B cell (primary cell): ENCODE measurements around the gene NR6A1. TPM values are rescaled to one million over a fixed set of nuclear protein-coding genes. Genes with fewer than 3 reads are reported as not detected.

ENCODE experiments used
- ATAC-seq: fragments of 200-7000 bp; cut with Tn5 transposase; one replicate; pipeline ENCODE4 v1.10.0; 2021; ENCODE audit warnings: low read depth, mild to moderate bottlenecking, moderate number of reproducible peaks, moderate library complexity
- CTCF ChIA-PET: fragments of 350-600 bp; sonication (Branson Sonifier 250); formaldehyde crosslinking; loops from one replicate; lab custom pipeline; 2021; ENCODE audit warnings: antibody characterized with exemption, inconsistent platforms; lab: Charles Lee
- POLR2A ChIA-PET: fragments of 350-600 bp; sonication (Branson Sonifier 250); formaldehyde crosslinking; loops from one replicate; lab custom pipeline; 2021; ENCODE audit warnings: antibody characterized with exemption; lab: Charles Lee
- DNase-seq: peaks from one replicate; pipeline ENCODE4 v3.0.0; 2013
- H2AFZ ChIP-seq: 2 replicates; pipeline ENCODE4 v1.6.1; 2012; ENCODE audit warnings: mild to moderate bottlenecking, low read depth, low read length; ENCODE audit not compliant: insufficient read depth, poor library complexity, severe bottlenecking
- H3K27ac ChIP-seq, 2 donors: 1 replicate in 1 of 2; 2 replicates in 1 of 2; pipeline ENCODE4 v1.5.1; 2012 to 2013; ENCODE audit warnings: low read length in 2 of 2, mild to moderate bottlenecking in 2 of 2, moderate library complexity in 1 of 2
- H3K27me3 ChIP-seq, 4 experiments: fragments of 200-600 bp in 1 of 4; sonication (generic) in 1 of 4; replicated peaks in 1 of 4; 1 replicate in 2 of 4; 2 replicates in 2 of 4; pipeline versions ENCODE4 v1.6.1 to v1.7.0; 2013 to 2016; ENCODE audit warnings: low read length in 3 of 4, mild to moderate bottlenecking in 2 of 4, mixed read lengths in 1 of 4, moderate library complexity in 1 of 4; ENCODE audit not compliant: insufficient read depth in 4 of 4, control insufficient read depth in 3 of 4; ENCODE audit errors: control extremely low read depth in 1 of 4
- H3K36me3 ChIP-seq, 2 experiments: replicated peaks in 1 of 2; 1 replicate in 1 of 2; 2 replicates in 1 of 2; pipeline versions ENCODE4 v1.6.1 to v1.7.1; 2013; ENCODE audit warnings: low read length in 1 of 2; ENCODE audit not compliant: insufficient read depth in 2 of 2, control insufficient read depth in 1 of 2; ENCODE audit errors: control extremely low read depth in 1 of 2, extremely low read depth in 1 of 2
- H3K4me1 ChIP-seq, 2 donors: fragments of 200-600 bp in 1 of 2; sonication (generic) in 1 of 2; 1 replicate in 1 of 2; 2 replicates in 1 of 2; pipeline versions ENCODE4 v1.5.1 to v1.6.1; 2013 to 2017; ENCODE audit warnings: low read length in 2 of 2; ENCODE audit not compliant: control insufficient read depth in 2 of 2, insufficient read depth in 2 of 2
- H3K4me2 ChIP-seq: replicated peaks from 2 replicates; pipeline ENCODE3; 2012; ENCODE audit warnings: mild to moderate bottlenecking, low read depth, low read length; ENCODE audit not compliant: poor library complexity, severe bottlenecking
- H3K4me3 ChIP-seq, 5 experiments: fragments of 200-600 bp in 1 of 5; sonication (generic) in 1 of 5; 1 replicate in 3 of 5; 2 replicates in 2 of 5; pipeline versions ENCODE4 v1.5.1 to v1.7.0; 2011 to 2016; ENCODE audit warnings: low read length in 4 of 5, mild to moderate bottlenecking in 4 of 5, low read depth in 2 of 5, control low read depth in 1 of 5, moderate library complexity in 1 of 5; ENCODE audit not compliant: insufficient read depth in 1 of 5; ENCODE audit errors: control extremely low read depth in 1 of 5, extremely low read depth in 1 of 5
- H3K79me2 ChIP-seq: fragments of 200-600 bp; sonication (generic); one replicate; pipeline ENCODE4 v1.6.0; 2016; ENCODE audit warnings: low read length; ENCODE audit not compliant: control insufficient read depth, insufficient read depth
- H3K9ac ChIP-seq: fragments of 200-600 bp; sonication (generic); 2 replicates; pipeline ENCODE4 v1.6.1; 2017; ENCODE audit warnings: mild to moderate bottlenecking, low read length, moderate library complexity
- H3K9me3 ChIP-seq, 3 donors: one replicate each; pipeline versions ENCODE4 v1.6.1 to v1.7.1; 2013; ENCODE audit warnings: low read length in 2 of 3; ENCODE audit not compliant: control insufficient read depth in 2 of 3, insufficient read depth in 1 of 3; ENCODE audit errors: control extremely low read depth in 1 of 3
- H4K20me1 ChIP-seq: 2 replicates; pipeline ENCODE4 v1.6.0; 2012; ENCODE audit warnings: mild to moderate bottlenecking, low read length; ENCODE audit not compliant: insufficient read depth, control insufficient read depth, poor library complexity, severe bottlenecking
- H3K27ac Mint-ChIP-seq: one replicate; pipeline ENCODE4 v1.8.0; 2021; ENCODE audit warnings: mixed read lengths
- H3K27me3 Mint-ChIP-seq: one replicate; pipeline ENCODE4 v1.8.0; 2021; ENCODE audit warnings: mixed read lengths
- H3K4me1 Mint-ChIP-seq: one replicate; pipeline ENCODE4 v1.8.0; 2021; ENCODE audit warnings: mixed read lengths
- H3K4me3 Mint-ChIP-seq: one replicate; pipeline ENCODE4 v1.8.0; 2021; ENCODE audit warnings: mixed read lengths
- H3K9me3 Mint-ChIP-seq: one replicate; pipeline ENCODE4 v1.8.0; 2022; ENCODE audit warnings: mixed read lengths; ENCODE audit not compliant: insufficient read depth
- CTCF ChIP-seq: fragments of 200-600 bp; IDR thresholded peaks from one replicate; pipeline ENCODE4 v1.8.0; 2022; ENCODE audit warnings: antibody characterized with exemption, mild to moderate bottlenecking
- EZH2 ChIP-seq: IDR thresholded peaks from 2 replicates; pipeline ENCODE4 v1.6.1; 2012; ENCODE audit warnings: borderline replicate concordance, low read depth, mild to moderate bottlenecking, moderate library complexity, low read length; ENCODE audit not compliant: insufficient read depth, poor library complexity, severe bottlenecking
- WGBS: methylation state at CpG from one replicate; pipeline ENCODE4 v1.1.5; 2013; ENCODE audit warnings: missing lambda C conversion rate; ENCODE audit not compliant: insufficient coverage; 5-methylcytosine and 5-hydroxymethylcytosine counted together
- intact Hi-C: fragments of 100-400 bp; cut with micrococcal nuclease; formaldehyde crosslinking; loops from one replicate; pipeline ENCODE4 v1.10.0; 2022
- polyA plus RNA-seq: library from polyadenylated mRNA; depleted of rRNA; stranded (reverse); fragments of >200 nt; gene quantifications from 2 replicates; pipeline ENCODE4 v1.2.3, GENCODE V29; 2012
- total RNA-seq, 2 donors: library from RNA; stranded (reverse); fragments of 120-200 nt in 1 of 2; gene quantifications; 1 replicate in 1 of 2; 2 replicates in 1 of 2; pipeline versions ENCODE4 v1.2.3 to v1.2.4, GENCODE V29; 2013 to 2022

Gene NR6A1
- total and polyA plus RNA-seq, 2 donors (not counting 1 experiment from before 2014, with no cell fraction given) = 0.09 to 0.67 TPM

GRCh38 chr9:124557895-124558294, 213.2 kb downstream of the NR6A1 start:
- Mint-ChIP-seq H3K27ac (no peak overlapping the region), H3K27me3 (peaks cover 3% of the 10 kb centered on the region), H3K9me3 (no peaks in the 10 kb centered on the region), H3K4me1 (no peaks in the 10 kb centered on the region), H3K4me3 (no peak overlapping the region)
- ATAC-seq (no peak), DNase-seq (no peak)
- no peak overlapping the region for H3K4me3 ChIP-seq
- 97% methylated on average over 2 of the region's 3 CpGs for WGBS
- intact Hi-C loops = no loop called here
- H2AFZ ChIP-seq = no peak overlapping the region
- H3K79me2 ChIP-seq = no peaks in the 10 kb centered on the region
- no peaks in the 10 kb centered on the region for H3K27me3 ChIP-seq
- no peak overlapping the region for H3K9ac ChIP-seq
- CTCF ChIA-PET = no interaction called here
- TF ChIP-seq EZH2 (no peak), CTCF (no peak)
- no peaks in the 10 kb centered on the region for H4K20me1 ChIP-seq
- POLR2A ChIA-PET = no interaction called here
- H3K27ac ChIP-seq = no peak overlapping the region
- no peaks in the 10 kb centered on the region for H3K4me1 ChIP-seq
- H3K36me3 ChIP-seq = no peaks in the 10 kb centered on the region
- H3K4me2 ChIP-seq = no peak overlapping the region
- no peaks in the 10 kb centered on the region for H3K9me3 ChIP-seq

DNA sequence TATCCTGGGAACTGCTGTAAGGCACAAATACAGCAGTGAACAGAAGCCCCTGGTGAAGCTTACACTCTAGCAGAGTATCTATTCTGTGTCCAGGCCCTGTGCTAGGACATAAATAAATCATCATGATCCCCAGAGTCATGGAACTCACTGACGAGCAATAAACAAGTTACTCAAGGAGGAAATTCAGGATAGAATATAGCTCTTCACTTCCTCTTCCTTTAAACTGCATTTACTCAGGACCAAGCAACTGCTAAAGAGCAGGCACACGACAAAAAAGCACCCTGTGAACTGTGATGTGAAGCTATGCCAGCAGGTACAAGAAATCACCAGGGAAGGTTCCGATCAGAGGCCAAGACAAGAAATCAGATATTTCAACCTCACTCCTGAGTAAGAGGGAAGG, 216.1 kb downstream of the NR6A1 start:
- 32% methylated on average over 2 of the region's 3 CpGs for WGBS
- Histone ChIP-seq H3K9ac (no peak overlapping the region), H3K4me3 (no peak overlapping the region), H3K27ac (no peak overlapping the region), H3K4me2 (no peak overlapping the region), H2AFZ (no peak overlapping the region), H3K36me3 (no peaks in the 10 kb centered on the region), H3K79me2 (no peaks in the 10 kb centered on the region), H4K20me1 (no peaks in the 10 kb centered on the region), H3K27me3 (no peaks in the 10 kb centered on the region), H3K4me1 (no peaks in the 10 kb centered on the region), H3K9me3 (no peaks in the 10 kb centered on the region)
- peaks cover 3% of the 10 kb centered on the region for H3K27me3 Mint-ChIP-seq
- TF ChIP-seq EZH2 (no peak), CTCF (no peak)
- DNase-seq (no peak), ATAC-seq (no peak)
- POLR2A ChIA-PET = no interaction called here
- CTCF ChIA-PET = interaction anchor here (0.9 kb wide), 1 partner anchor 19 kb away, joined by 4 read pairs; no protein-coding TSS in a partner anchor
- no peak overlapping the region for H3K4me3 Mint-ChIP-seq
- no peak overlapping the region for H3K27ac Mint-ChIP-seq
- intact Hi-C loops = no loop called here
- H3K9me3 Mint-ChIP-seq = no peaks in the 10 kb centered on the region
- H3K4me1 Mint-ChIP-seq = no peaks in the 10 kb centered on the region
